Spleen (tissue), 11 donors: Measurements from ENCODE around the gene FKBP15. TPM values are rescaled to one million over a fixed set of nuclear protein-coding genes. Genes with fewer than 3 reads are reported as not detected.

Source experiments
- DNase-seq: peaks from one replicate; pipeline ENCODE4 v3.0.0-alpha.2; 2020
- H3K27ac ChIP-seq, 8 donors: fragments of 200-600 bp; sonication (generic) in 7 of 8; 1 replicate in 4 of 8; 2 replicates in 4 of 8; pipeline versions ENCODE4 v1.5.0 to v1.8.0; 2016 to 2021; ENCODE audit warnings: inconsistent platforms in 4 of 8, mild to moderate bottlenecking in 4 of 8, moderate library complexity in 1 of 8
- H3K27me3 ChIP-seq, 7 donors: fragments of 200-600 bp; sonication (generic) in 6 of 7; replicated peaks in 1 of 7; 1 replicate in 4 of 7; 2 replicates in 3 of 7; pipeline versions ENCODE4 v1.5.0 to v1.8.0; 2016 to 2021; ENCODE audit warnings: inconsistent platforms in 3 of 7, mild to moderate bottlenecking in 1 of 7
- H3K36me3 ChIP-seq, 6 donors: fragments of 200-600 bp; sonication (generic) in 5 of 6; 1 replicate in 4 of 6; 2 replicates in 2 of 6; pipeline versions ENCODE4 v1.5.0 to v1.8.0; 2016 to 2021; ENCODE audit warnings: inconsistent platforms in 2 of 6
- H3K4me1 ChIP-seq, 6 donors: fragments of 200-600 bp; sonication (generic) in 5 of 6; 1 replicate in 3 of 6; 2 replicates in 3 of 6; pipeline versions ENCODE4 v1.5.0 to v1.8.0; 2016 to 2021; ENCODE audit warnings: inconsistent platforms in 3 of 6
- H3K4me3 ChIP-seq, 8 donors: fragments of 200-600 bp; sonication (generic) in 7 of 8; 1 replicate in 4 of 8; 2 replicates in 4 of 8; pipeline versions ENCODE4 v1.5.0 to v1.8.0; 2016 to 2021; ENCODE audit warnings: inconsistent platforms in 4 of 8, mild to moderate bottlenecking in 4 of 8, moderate library complexity in 2 of 8
- H3K9me3 ChIP-seq, 8 donors: fragments of 200-600 bp; sonication (generic) in 7 of 8; 1 replicate in 4 of 8; 2 replicates in 4 of 8; pipeline versions ENCODE4 v1.5.0 to v1.8.0; 2016 to 2021; ENCODE audit warnings: inconsistent platforms in 4 of 8
- CTCF ChIP-seq, 11 experiments: fragments of 200-600 bp in 7 of 11; fragments of 450-650 bp in 4 of 11; sonication (generic) in 4 of 11; IDR thresholded peaks in 8 of 11; conservative IDR thresholded peaks in 3 of 11; 1 replicate in 7 of 11; 2 replicates in 4 of 11; pipeline versions ENCODE4 v1.4.0 to v1.8.0; 2016 to 2021; ENCODE audit warnings: antibody characterized with exemption in 11 of 11, inconsistent platforms in 4 of 11, mild to moderate bottlenecking in 1 of 11
- POLR2A ChIP-seq, 3 donors: fragments of 450-650 bp; IDR thresholded peaks; one replicate each; pipeline ENCODE4 v1.5.1; 2017; ENCODE audit warnings: antibody characterized with exemption in 3 of 3, mild to moderate bottlenecking in 1 of 3
- POLR2AphosphoS5 ChIP-seq, 3 donors: sonication (generic); formaldehyde crosslinking; IDR thresholded peaks; one replicate each; pipeline ENCODE4 v1.5.1; 2017; ENCODE audit warnings: antibody characterized with exemption in 3 of 3
- WGBS, 5 donors: extraction: QIAGEN DNeasy Blood & Tissue Kit in 3 of 5; methylation state at CpG; one replicate each; pipeline versions ENCODE4 v1.1.5 to v1.1.7; 2013 to 2018; 5-methylcytosine and 5-hydroxymethylcytosine counted together
- intact Hi-C: fragments of 100-400 bp; cut with DNase I; formaldehyde crosslinking; loops from one replicate; pipeline ENCODE4 v1.15.0; 2023; ENCODE audit warnings: low total_unique reads
- polyA plus RNA-seq, 3 donors: library from polyadenylated mRNA; stranded (reverse); fragments of 200-250 nt; gene quantifications; one replicate each; pipeline ENCODE4 v1.2.1, GENCODE V29; 2013
- total RNA-seq, 7 donors: library from RNA; depleted of rRNA in 3 of 7; stranded (reverse); fragments of >200 nt in 3 of 7; fragmentation: NEBNext Ultra II Directional in 4 of 7; extraction: Animal tissue kit (Norgen Biotek cat#: 25700) in 4 of 7; gene quantifications; one replicate each; pipeline versions ENCODE4 v1.1.0 to v1.2.1, GENCODE V29; 2016 to 2021
- donor health status: healthy with polysubstance abuse.
- donor health status: DM: no; HTN: no; CAD: no; lungs with moderate emphysema.
- donor health status: DM: no; HTN: no; CAD: no.
- donor health status: Bipolar disorder and iron deficiency.
- donor health status: healthy.
- donor health status: DM: no; HTN: no; CAD: no.
- donor health status: DM: yes; HTN: yes; CAD: no.

FKBP15 gene
- total and polyA plus RNA-seq, 10 donors: 11.5 to 68.0 (median 57.3) TPM

GRCh38 chr9:113219186-113219936 is 1.7 kb downstream of the FKBP15 start:
- TF ChIP-seq CTCF (IDR thresholded peaks at IDR 0.05 in 8 of 11, conservative IDR thresholded peaks at IDR 0.05 in 3 of 11): no peak
- TF ChIP-seq POLR2A (IDR thresholded peaks at IDR 0.05): no peak
- 25 to 43% (median 32%) methylated on average over 3 of the region's 3 CpGs for WGBS, 5 donors
- H3K27me3 ChIP-seq: no peaks in the 10 kb centered on the region
- H3K4me1 ChIP-seq: peaks cover 20 to 93% (median 64%) of the 10 kb centered on the region in 6 donors
- intact Hi-C loops: no loop called here
- H3K9me3 ChIP-seq: no peaks in the 10 kb centered on the region
- no peak for DNase-seq
- peaks cover 0 to 14% (median 0%) of the 10 kb centered on the region in 6 donors for H3K36me3 ChIP-seq
- H3K27ac ChIP-seq: peak overlapping the region; percentile 55 to 95 (median 89)
- peak overlapping the region in 7 of 8 donors; percentile 63 to 94 (median 84) for H3K4me3 ChIP-seq

GRCh38 chr9:113216406-113216805 is 4.7 kb downstream of the FKBP15 start:
- 90 to 95% (median 93%) methylated on average over 3 of the region's 3 CpGs for WGBS, 5 donors
- intact Hi-C loops: no loop called here
- no peak overlapping the region for H3K27ac ChIP-seq

GRCh38 chr9:113215132-113215531 is 5.9 kb downstream of the FKBP15 start:
- Histone ChIP-seq H3K36me3 (peaks cover 0 to 56% (median 12%) of the 10 kb centered on the region in 6 donors), H3K9me3 (no peaks in the 10 kb centered on the region), H3K4me3 (no peak overlapping the region), H3K4me1 (peaks cover 16 to 66% (median 46%) of the 10 kb centered on the region in 6 donors), H3K27me3 (no peaks in the 10 kb centered on the region), H3K27ac (peak overlapping the region in 3 of 8 donors; percentile 9 to 45 (median 34))
- no peak for TF ChIP-seq CTCF (IDR thresholded peaks at IDR 0.05 in 8 of 11, conservative IDR thresholded peaks at IDR 0.05 in 3 of 11)
- intact Hi-C loops: no loop called here
- WGBS, 5 donors: 55 to 60% (median 58%) methylated on average over 3 of the region's 3 CpGs
- DNase-seq: no peak

More at GRCh38 chr9:113216406-113216805, 4.7 kb downstream of the FKBP15 start:
- no peak for DNase-seq
- Histone ChIP-seq H3K4me1 (peaks cover 16 to 67% (median 48%) of the 10 kb centered on the region in 6 donors), H3K9me3 (no peaks in the 10 kb centered on the region), H3K27me3 (no peaks in the 10 kb centered on the region), H3K36me3 (peaks cover 0 to 43% (median 2%) of the 10 kb centered on the region in 6 donors), H3K4me3 (no peak overlapping the region)
- TF ChIP-seq POLR2AphosphoS5 (IDR thresholded peaks at IDR 0.05): no peak
- TF ChIP-seq POLR2A (IDR thresholded peaks at IDR 0.05): no peak
- TF ChIP-seq CTCF (IDR thresholded peaks at IDR 0.05 in 8 of 11, conservative IDR thresholded peaks at IDR 0.05 in 3 of 11): no peak

- Histone ChIP-seq H3K27me3 (no peaks in the 10 kb centered on the region), H3K9me3 (no peaks in the 10 kb centered on the region), H3K36me3 (peaks cover 0 to 85% (median 41%) of the 10 kb centered on the region in 6 donors), H3K27ac (peak overlapping the region in 5 of 8 donors; percentile 38 to 80 (median 67)), H3K4me3 (no peak overlapping the region), H3K4me1 (peaks cover 0 to 56% (median 28%) of the 10 kb centered on the region in 6 donors)
- TF ChIP-seq CTCF (IDR thresholded peaks at IDR 0.05 in 8 of 11, conservative IDR thresholded peaks at IDR 0.05 in 3 of 11) (no peak), POLR2A (IDR thresholded peaks at IDR 0.05) (no peak), POLR2AphosphoS5 (IDR thresholded peaks at IDR 0.05) (no peak)
- 90 to 97% (median 91%) methylated on average over 10 of the region's 10 CpGs for WGBS, 5 donors
- DNase-seq: no peak
- intact Hi-C loops: no loop called here
These were observed 10.3 kb downstream of the FKBP15 start for GRCh38 chr9:113210815-113211214.
